RPMI7951 (cell line): Measurements from ENCODE around the gene FRK. TPM values are rescaled to one million over a fixed set of nuclear protein-coding genes. Genes with fewer than 3 reads are reported as not detected.
"Not testable (repeated sequence)": the region's sequence is repeated elsewhere in the genome, so short reads cannot be mapped to it uniquely, and the experiment has no call there.

Experiments used
- DNase-seq: peaks from one replicate; pipeline ENCODE4 v3.0.0-alpha.2; 2012; ENCODE audit warnings: low read depth
- total RNA-seq: library from RNA; depleted of rRNA; stranded (reverse); fragments of >200 nt; shearing (Covaris generic); gene quantifications from 2 replicates; pipeline ENCODE4 v1.2.3, GENCODE V29; 2014; rRNA removed

Gene FRK
- total RNA-seq, 1 experiment from 2014 or later: 1.8 TPM

DNA sequence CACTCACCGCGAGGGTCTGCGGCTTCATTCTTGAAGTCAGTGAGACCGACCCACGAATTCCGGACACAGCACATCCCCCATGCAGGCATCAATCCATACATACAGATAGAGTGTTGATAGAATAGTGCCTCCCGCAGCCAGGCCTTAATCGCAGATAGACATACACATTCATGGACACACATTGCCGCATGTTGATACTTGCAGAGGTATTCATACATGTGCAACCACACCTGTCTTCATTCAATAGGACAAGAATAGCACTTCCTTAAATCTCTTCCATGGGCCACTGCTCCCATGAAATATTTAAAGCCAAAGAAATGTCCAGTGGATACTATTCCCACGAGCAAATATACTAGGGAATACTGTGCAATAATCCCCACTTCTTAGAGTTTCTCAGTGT is 170.5 kb downstream of the FRK start:
- no peak for DNase-seq

DNA sequence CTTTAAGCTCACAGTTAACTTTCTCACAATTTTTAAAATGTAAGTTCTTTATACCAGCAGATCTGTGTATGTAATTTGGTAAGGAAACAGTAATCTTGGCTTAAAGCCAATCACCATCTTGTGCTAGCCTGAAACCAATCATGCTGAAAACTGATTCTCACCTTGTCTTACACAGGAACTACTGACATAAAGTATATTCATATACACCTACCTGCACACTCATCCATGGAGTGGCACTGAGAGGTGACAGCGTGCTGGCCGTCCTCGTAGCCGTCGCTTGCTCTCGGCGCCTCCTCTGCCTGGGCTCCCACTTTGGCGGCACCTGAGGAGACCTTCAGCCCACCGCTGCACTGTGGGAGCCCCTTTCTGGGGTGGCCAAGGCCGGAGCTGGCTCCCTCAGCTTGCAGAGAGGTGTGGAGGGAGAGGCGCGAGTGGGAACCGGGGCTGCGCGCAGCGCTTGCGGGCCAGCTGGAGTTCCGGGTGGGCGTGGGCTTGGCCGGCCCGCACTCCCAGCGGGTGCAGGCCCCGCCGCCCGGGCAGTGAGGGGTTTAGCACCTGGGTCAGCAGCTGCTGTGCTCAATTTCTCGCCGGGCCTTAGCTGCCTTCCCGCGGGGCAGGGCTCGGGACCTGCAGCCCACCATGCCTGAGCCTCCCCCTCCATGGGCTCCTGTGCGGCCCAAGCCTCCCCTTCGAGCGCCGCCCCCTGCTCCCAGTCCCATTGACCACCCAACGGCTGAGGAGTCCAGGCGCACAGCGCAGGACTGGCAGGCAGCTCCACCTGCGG is 171.8 kb downstream of the FRK start:
- DNase-seq: not testable (repeated sequence)

DNA sequence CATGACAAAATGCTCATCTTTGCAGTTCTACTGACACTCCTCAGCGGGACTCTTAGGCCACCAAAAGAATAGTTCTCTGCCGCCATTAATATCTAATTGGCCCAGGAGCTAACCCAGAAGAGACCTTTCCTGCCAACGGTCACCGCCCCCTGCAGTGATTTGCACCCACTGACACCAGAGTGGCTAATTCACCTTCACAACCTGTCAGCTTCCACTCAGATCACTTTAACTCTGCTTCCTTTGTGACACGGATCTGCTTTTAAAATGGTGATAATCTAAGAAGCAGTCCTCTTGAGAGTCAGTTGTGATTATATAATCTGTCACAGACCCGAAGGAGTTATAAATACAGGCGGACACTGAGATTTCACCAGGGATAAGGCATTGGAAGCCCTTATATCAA is 172.8 kb downstream of the FRK start:
- DNase-seq: no peak

DNA sequence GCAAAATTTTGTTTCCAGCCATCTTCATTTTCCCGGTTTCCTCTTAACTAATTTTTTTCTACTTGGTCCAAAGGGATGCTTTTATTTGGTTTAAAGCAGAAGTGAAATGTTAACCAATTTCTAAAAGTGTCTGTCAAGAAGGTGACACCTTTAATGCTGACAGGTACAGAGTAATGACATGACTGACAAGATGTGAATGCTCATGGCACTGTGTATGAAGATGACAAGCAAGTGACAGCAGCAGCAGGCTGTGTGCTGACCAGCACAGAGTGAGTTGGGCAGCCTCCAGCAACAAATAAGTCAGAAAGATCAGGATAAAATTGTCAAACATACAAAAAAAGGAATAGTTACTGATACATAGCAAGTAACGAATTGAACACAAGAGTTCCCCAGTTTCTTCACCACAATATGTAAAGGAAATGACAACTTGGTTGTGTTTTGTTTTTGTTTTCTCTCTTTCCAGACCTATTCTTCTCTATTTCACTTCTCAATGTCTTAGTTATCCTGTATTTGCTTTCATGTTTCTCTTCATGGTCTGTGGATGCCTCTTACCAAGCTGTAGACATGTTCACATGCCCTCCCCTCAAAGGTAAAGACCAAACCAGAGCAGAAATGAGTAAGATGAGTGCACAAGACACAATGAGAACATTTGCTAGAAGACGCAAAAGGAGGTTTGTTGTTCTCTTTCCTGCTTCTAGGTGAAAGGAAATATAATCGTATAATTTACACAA is 174.9 kb downstream of the FRK start:
- DNase-seq: no peak

DNA sequence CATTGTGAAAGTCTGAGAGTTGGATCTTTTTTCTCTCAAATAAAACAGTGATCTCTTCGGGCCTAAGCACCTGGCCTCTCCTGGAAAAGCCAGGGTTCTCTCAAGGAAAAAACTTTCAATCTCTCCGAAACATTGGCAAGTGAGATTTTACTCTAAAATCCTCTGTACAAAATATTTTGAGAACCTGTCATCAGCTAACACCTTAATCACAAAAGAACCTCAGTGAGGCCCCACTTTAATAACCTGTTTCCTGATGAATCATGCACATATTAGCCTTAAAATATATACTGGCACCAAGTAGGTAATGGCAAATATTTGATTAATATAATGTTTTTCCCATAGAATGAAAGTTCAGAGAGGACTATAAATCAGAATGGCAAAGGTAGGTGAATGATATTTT is 177.9 kb downstream of the FRK start:
- no peak for DNase-seq

DNA sequence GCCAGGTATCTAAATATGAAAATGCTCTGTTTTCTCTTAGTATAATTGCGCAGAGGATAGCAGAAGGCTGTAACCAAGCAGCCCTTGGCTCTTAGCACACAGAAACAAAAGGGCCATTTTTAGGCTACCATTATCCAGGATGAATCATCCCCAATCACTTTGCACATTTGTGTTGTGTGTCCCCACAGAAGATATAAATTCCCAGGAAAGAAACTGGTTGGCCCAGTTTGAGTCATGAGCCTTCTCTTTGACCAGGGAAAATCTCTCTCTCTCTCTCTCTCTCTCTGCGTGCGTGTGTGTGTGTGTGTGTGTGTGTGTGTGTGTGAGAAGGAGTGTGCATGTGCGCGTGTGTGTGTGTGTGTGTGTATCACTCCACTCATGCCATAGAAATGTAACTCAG is 178.5 kb downstream of the FRK start:
- peak; percentile 50 for DNase-seq

Other genes with a start within 250 kb of the FRK start
- 13.4 and 14.3 TPM in 2 replicates for gene NT5DC1, start 40.0 kb upstream of the FRK start, total RNA-seq
- gene COL10A1, start 65.2 kb upstream of the FRK start, total RNA-seq: 72.6 and 96.8 TPM in 2 replicates
- gene TSPYL4, start 193.2 kb upstream of the FRK start, total RNA-seq: 17.4 and 19.5 TPM in 2 replicates
- gene TSPYL1, start 219.0 kb upstream of the FRK start, total RNA-seq: 53.4 and 57.9 TPM in 2 replicates